GM12872 (cell line): ENCODE data around the gene PPFIBP1.

Source experiments
- TF ChIP-seq, protein P1 (sequence below): IDR thresholded peaks from 3 replicates; pipeline ENCODE4 v1.5.1; 2011; ENCODE audit warnings: low read depth, mild to moderate bottlenecking, low read length, moderate library complexity; ENCODE audit not compliant: insufficient read depth

Gene PPFIBP1

DNA sequence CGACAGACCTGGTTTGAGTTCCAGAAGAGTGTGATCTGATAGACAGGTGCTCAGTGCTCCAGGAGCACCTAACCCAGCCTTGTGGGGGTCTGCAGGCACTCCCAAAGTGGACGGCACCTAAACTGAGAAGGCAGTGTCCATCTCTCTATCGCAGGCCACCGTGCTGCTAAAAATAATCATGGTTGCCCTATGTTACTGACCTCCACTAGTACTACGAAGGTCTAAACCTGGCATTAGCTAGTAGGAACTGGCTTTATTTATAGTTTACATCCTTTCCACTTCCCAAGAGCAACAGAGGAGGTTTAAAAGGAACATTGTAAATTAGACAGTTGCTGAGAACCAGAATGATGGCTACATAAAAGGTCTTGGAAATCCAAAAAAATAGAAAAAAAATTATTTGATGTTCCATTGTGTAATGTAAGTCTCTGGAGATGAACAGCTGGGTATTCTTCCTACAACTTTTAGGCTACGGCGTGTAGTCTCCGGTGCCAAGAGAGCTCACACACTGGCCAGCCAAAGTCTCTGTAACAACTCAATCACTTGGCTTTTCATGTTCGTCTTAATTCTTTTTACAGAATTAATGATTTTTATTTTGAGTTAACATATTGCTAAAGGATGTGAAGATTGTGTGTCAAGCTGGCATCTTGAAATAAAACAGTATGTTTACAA, 27.3 kb downstream of the PPFIBP1 start:
- TF ChIP-seq, protein P1, sequence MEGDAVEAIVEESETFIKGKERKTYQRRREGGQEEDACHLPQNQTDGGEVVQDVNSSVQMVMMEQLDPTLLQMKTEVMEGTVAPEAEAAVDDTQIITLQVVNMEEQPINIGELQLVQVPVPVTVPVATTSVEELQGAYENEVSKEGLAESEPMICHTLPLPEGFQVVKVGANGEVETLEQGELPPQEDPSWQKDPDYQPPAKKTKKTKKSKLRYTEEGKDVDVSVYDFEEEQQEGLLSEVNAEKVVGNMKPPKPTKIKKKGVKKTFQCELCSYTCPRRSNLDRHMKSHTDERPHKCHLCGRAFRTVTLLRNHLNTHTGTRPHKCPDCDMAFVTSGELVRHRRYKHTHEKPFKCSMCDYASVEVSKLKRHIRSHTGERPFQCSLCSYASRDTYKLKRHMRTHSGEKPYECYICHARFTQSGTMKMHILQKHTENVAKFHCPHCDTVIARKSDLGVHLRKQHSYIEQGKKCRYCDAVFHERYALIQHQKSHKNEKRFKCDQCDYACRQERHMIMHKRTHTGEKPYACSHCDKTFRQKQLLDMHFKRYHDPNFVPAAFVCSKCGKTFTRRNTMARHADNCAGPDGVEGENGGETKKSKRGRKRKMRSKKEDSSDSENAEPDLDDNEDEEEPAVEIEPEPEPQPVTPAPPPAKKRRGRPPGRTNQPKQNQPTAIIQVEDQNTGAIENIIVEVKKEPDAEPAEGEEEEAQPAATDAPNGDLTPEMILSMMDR, result no peak

DNA sequence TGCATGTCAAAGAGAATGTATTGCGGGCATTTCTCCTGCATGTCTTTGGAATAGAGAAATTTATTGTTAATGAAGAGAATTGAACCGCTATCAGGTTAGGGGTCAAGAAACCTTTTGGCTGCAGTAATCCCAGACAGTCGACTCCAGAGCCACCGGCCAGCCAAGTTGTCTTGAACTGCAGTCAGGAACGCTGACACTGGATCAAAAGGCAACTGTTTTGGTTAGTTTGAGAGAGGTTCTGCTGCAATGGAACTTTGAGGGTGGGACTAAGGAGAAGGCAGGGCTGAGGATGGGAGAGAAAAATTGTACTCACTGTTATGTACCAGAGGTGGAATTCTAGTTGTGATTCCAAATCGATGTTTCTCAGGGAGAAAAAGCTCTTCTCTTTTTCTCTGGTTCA, 28.2 kb downstream of the PPFIBP1 start:
- TF ChIP-seq, protein P1, result no peak

DNA sequence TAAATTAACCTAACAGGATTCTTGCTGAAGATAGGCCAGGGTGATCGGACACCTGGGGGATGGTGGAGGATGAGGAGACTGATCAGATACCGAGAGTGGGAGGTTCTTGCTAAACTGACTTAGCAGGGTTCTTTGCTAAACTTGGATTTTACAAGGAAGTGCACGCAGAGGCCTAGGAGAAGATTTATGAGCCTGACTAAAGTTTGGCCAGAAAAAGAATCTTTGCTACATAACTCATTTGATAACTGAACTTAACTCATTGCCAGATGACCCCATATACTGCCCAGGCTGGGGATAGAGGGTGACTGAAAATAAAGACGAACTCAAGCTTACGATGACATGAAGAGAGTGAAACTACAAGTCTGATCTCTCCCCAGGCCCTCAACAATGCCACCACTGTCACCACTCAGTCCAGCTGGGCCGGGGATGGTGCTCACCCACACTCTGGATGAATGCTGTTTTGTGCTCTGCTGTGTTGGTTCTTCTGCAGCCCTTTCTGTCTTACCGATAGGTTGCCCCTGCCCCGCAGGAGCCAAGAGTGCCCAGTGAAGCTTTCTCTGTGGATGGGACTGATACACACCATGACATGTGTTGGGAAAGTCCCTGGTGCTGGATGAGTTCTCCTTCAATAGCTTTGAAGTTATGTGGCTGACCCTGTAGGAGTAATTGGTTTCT, 29.0 kb downstream of the PPFIBP1 start:
- TF ChIP-seq, protein P1, result no peak

DNA sequence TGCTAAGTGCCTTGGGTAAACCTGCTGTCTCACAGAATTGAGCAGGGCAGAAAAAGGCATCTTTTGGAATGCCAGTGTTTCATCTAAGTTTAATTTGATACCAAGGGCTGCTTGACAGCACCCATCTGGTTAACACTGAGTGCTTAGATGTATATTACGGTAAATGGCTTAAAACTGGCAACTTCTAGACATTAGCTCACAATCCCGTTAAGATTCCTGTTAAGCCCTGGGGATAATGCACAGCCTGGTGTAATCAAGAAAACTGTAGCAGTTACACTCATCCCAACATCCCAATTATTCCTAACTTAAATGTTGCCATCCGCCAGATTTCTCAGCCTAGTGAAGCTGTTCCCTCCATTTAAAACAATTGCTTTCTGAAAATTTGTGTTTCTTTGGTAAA, 29.9 kb downstream of the PPFIBP1 start:
- TF ChIP-seq, protein P1, result no peak

DNA sequence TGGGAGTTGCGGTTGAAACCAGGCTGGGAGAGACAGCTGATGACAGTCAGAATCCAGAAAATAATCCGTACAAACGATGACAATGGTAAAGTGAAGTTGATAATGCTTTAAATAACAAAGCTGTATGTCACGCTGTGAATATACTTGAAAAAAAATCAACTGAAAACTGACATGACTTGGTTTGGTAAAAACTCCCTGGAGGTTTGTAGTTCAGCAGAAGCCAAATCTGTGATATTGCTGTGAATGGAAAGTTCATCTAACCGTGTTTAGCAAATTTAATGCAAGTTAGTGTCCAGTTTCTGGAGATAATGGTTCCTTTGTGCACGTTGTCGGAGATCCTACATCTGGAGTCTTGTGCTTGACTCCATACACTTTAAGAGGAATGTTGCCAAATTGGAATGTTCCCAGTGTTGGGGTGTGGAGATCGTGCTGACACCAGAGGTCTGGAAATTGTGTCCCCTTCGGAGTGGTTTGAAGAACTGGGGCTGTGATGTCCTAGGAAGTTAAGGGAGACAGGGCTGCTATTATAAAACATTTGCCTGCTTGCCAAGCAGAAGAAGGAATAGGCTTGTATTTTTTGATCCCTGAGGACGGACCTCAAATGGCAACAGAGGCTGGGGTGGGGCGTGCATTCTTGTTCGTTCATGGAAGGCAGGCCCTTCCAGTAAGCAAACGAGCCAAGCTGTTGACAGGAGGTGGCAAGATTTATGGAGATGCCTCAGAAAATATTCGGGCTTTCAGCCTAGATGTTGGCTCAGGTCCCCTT, 30.6 kb downstream of the PPFIBP1 start:
- TF ChIP-seq, protein P1, result no peak

DNA sequence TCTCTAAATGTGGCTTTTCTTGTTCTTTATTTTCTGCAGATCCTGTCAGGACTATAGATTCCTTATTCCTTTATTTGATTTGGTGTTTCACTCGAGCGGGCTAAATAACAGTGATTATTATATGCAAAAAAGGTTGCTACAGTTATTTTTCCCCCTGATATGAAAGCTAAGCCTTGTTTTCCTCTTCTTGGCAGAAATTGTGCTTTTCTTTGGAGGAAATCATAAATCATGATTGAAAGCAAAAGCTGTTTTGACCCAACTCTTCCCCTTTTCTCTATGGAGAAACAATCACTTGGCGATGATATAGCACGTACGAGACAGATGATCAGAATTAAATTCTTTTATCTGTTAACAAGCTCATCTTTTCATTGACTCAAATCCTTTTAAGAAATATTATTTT, 31.4 kb downstream of the PPFIBP1 start:
- TF ChIP-seq, protein P1, result no peak
